Trophoblast cell (in vitro differentiated cells and primary cell): ENCODE data around the gene PTPRN2.

Experiments used
- DNase-seq, 2 donors: peaks; one replicate each; pipeline ENCODE4 v3.0.0-alpha.2; 2016
- H2AFZ ChIP-seq: 2 replicates; pipeline ENCODE4 v1.6.1; 2013; ENCODE audit warnings: low read length, moderate library complexity, mild to moderate bottlenecking; ENCODE audit not compliant: insufficient read depth, poor library complexity
- H2AK5ac ChIP-seq: 2 replicates; pipeline ENCODE4 v1.6.1; 2013; ENCODE audit warnings: mild to moderate bottlenecking, low read length
- H2BK120ac ChIP-seq: 2 replicates; pipeline ENCODE4 v1.6.1; 2013; ENCODE audit warnings: low read length, mild to moderate bottlenecking, moderate library complexity; ENCODE audit not compliant: insufficient read depth, poor library complexity
- H2BK12ac ChIP-seq: 2 replicates; pipeline ENCODE4 v1.6.1; 2013; ENCODE audit warnings: mild to moderate bottlenecking, low read length, moderate library complexity
- H2BK5ac ChIP-seq: 2 replicates; pipeline ENCODE4 v1.6.1; 2013; ENCODE audit warnings: low read length, low read depth, moderate library complexity, mild to moderate bottlenecking; ENCODE audit not compliant: poor library complexity
- H3K14ac ChIP-seq: 2 replicates; pipeline ENCODE4 v1.6.1; 2013; ENCODE audit warnings: mild to moderate bottlenecking, low read length
- H3K18ac ChIP-seq: 2 replicates; pipeline ENCODE4 v1.6.1; 2013; ENCODE audit warnings: mild to moderate bottlenecking, low read length
- H3K23ac ChIP-seq: 2 replicates; pipeline ENCODE4 v1.6.1; 2013; ENCODE audit warnings: low read length
- H3K27ac ChIP-seq: 2 replicates; pipeline ENCODE4 v1.5.1; 2013; ENCODE audit warnings: low read depth, mild to moderate bottlenecking, inconsistent platforms, low read length, moderate library complexity
- H3K27me3 ChIP-seq: 2 replicates; pipeline ENCODE4 v1.6.1; 2013; ENCODE audit warnings: inconsistent platforms, mild to moderate bottlenecking, low read length, moderate library complexity; ENCODE audit not compliant: insufficient read depth
- H3K36me3 ChIP-seq, 2 experiments: 1 replicate in 1 of 2; 2 replicates in 1 of 2; pipeline ENCODE4 v1.6.1; 2013; ENCODE audit warnings: low read length in 2 of 2, mild to moderate bottlenecking in 2 of 2, moderate library complexity in 1 of 2; ENCODE audit not compliant: insufficient read depth in 2 of 2, control insufficient read depth in 1 of 2
- H3K4ac ChIP-seq: 2 replicates; pipeline ENCODE4 v1.6.1; 2013; ENCODE audit warnings: low read depth, mild to moderate bottlenecking, low read length, moderate library complexity
- H3K4me1 ChIP-seq, 2 experiments: 1 replicate in 1 of 2; 2 replicates in 1 of 2; pipeline ENCODE4 v1.6.1; 2013; ENCODE audit warnings: low read length in 2 of 2, mild to moderate bottlenecking in 2 of 2, moderate library complexity in 1 of 2; ENCODE audit not compliant: insufficient read depth in 2 of 2, control insufficient read depth in 1 of 2
- H3K4me2 ChIP-seq: 2 replicates; pipeline ENCODE4 v1.6.1; 2013; ENCODE audit warnings: inconsistent platforms, mild to moderate bottlenecking, low read length, moderate library complexity
- H3K4me3 ChIP-seq: 2 replicates; pipeline ENCODE4 v1.5.1; 2013; ENCODE audit warnings: mild to moderate bottlenecking, low read depth, low read length, inconsistent platforms
- H3K79me1 ChIP-seq: one replicate; pipeline ENCODE4 v1.6.1; 2013; ENCODE audit warnings: low read length
- H3K79me2 ChIP-seq: 2 replicates; pipeline ENCODE4 v1.6.1; 2013; ENCODE audit warnings: low read length, mild to moderate bottlenecking; ENCODE audit not compliant: control insufficient read depth, insufficient read depth, poor library complexity
- H3K9ac ChIP-seq: 2 replicates; pipeline ENCODE4 v1.6.1; 2013; ENCODE audit warnings: mild to moderate bottlenecking, low read length
- H3K9me3 ChIP-seq: 2 replicates; pipeline ENCODE4 v1.6.1; 2013; ENCODE audit warnings: low read depth, mild to moderate bottlenecking, control low read depth, inconsistent platforms, low read length; ENCODE audit not compliant: insufficient read depth
- H4K12ac ChIP-seq: 2 replicates; pipeline ENCODE4 v1.6.1; 2013; ENCODE audit warnings: low read depth, mild to moderate bottlenecking, low read length, moderate library complexity
- H4K8ac ChIP-seq: 2 replicates; pipeline ENCODE4 v1.6.1; 2013; ENCODE audit warnings: low read depth, mild to moderate bottlenecking, low read length, moderate library complexity
- H4K91ac ChIP-seq: one replicate; pipeline ENCODE4 v1.6.1; 2013; ENCODE audit warnings: low read depth, mild to moderate bottlenecking, low read length, moderate library complexity
- WGBS: extraction: QIAGEN DNeasy Blood & Tissue Kit; methylation state at CpG from one replicate; pipeline ENCODE4 v1.1.7; 2013; ENCODE audit warnings: missing lambda C conversion rate; ENCODE audit not compliant: insufficient read length, insufficient coverage; ENCODE audit errors: extremely low coverage; 5-methylcytosine and 5-hydroxymethylcytosine counted together

Gene PTPRN2

DNA sequence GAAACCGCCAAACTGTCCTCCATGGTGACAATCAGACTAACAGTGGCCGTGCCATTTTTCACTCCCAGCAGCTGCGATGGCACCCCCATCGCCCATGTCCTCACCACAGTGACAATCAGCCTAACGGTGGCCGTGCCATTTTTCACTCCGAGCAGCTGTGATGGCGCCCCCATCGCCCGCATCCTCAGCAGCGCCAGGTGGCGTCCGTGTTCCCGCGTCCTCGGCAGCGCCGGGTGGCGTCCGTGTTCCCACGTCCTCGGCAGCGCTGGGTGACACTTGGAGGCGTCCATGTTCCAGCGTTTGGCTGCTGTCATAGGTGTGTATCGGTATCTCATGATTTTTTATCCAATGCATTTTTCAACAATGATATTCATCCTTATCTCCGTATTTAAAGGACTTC lies 267.3 kb downstream of the PTPRN2 start:
- H2BK120ac ChIP-seq, result no peak overlapping the region
- H3K4me1 ChIP-seq, result no peaks in the 10 kb centered on the region
- H2BK5ac ChIP-seq, result no peak overlapping the region
- no peak overlapping the region for H2AK5ac ChIP-seq
- H3K9ac ChIP-seq, result no peak overlapping the region
- H4K91ac ChIP-seq, result no peak overlapping the region
- H3K27ac ChIP-seq, result no peak overlapping the region
- WGBS, result no CpG with 5 or more reads among the region's 27 CpGs
- no peak overlapping the region for H2AFZ ChIP-seq
- H3K23ac ChIP-seq, result no peak overlapping the region
- no peak overlapping the region for H4K12ac ChIP-seq
- H3K4me2 ChIP-seq, result no peak overlapping the region
- H3K9me3 ChIP-seq, result peaks cover 40% of the 10 kb centered on the region
- no peak for DNase-seq
- H3K14ac ChIP-seq, result no peak overlapping the region
- no peak overlapping the region for H3K4ac ChIP-seq
- H3K36me3 ChIP-seq, result no peaks in the 10 kb centered on the region
- H3K18ac ChIP-seq, result no peak overlapping the region
- no peaks in the 10 kb centered on the region for H3K79me1 ChIP-seq
- H3K27me3 ChIP-seq, result peaks cover 3% of the 10 kb centered on the region
- H2BK12ac ChIP-seq, result no peak overlapping the region
- no peak overlapping the region for H3K4me3 ChIP-seq
- H3K79me2 ChIP-seq, result no peaks in the 10 kb centered on the region
- no peak overlapping the region for H4K8ac ChIP-seq

GRCh38 chr7:158318511-158318913 lies 269.1 kb downstream of the PTPRN2 start:
- Histone ChIP-seq H3K14ac (no peak overlapping the region), H3K23ac (no peak overlapping the region), H4K8ac (no peak overlapping the region), H3K4me3 (no peak overlapping the region), H3K9ac (no peak overlapping the region), H3K4me1 (no peaks in the 10 kb centered on the region), H3K4ac (no peak overlapping the region), H3K27ac (no peak overlapping the region), H3K4me2 (no peak overlapping the region), H2AK5ac (no peak overlapping the region), H3K27me3 (peaks cover 3% of the 10 kb centered on the region), H3K18ac (no peak overlapping the region), H2AFZ (no peak overlapping the region), H3K9me3 (peaks cover 38% of the 10 kb centered on the region), H2BK5ac (no peak overlapping the region), H3K79me2 (no peaks in the 10 kb centered on the region), H2BK12ac (no peak overlapping the region), H3K36me3 (no peaks in the 10 kb centered on the region), H4K91ac (no peak overlapping the region), H4K12ac (no peak overlapping the region), H3K79me1 (no peaks in the 10 kb centered on the region), H2BK120ac (no peak overlapping the region)
- WGBS, result no CpG with 5 or more reads among the region's 22 CpGs
- no peak for DNase-seq

DNA sequence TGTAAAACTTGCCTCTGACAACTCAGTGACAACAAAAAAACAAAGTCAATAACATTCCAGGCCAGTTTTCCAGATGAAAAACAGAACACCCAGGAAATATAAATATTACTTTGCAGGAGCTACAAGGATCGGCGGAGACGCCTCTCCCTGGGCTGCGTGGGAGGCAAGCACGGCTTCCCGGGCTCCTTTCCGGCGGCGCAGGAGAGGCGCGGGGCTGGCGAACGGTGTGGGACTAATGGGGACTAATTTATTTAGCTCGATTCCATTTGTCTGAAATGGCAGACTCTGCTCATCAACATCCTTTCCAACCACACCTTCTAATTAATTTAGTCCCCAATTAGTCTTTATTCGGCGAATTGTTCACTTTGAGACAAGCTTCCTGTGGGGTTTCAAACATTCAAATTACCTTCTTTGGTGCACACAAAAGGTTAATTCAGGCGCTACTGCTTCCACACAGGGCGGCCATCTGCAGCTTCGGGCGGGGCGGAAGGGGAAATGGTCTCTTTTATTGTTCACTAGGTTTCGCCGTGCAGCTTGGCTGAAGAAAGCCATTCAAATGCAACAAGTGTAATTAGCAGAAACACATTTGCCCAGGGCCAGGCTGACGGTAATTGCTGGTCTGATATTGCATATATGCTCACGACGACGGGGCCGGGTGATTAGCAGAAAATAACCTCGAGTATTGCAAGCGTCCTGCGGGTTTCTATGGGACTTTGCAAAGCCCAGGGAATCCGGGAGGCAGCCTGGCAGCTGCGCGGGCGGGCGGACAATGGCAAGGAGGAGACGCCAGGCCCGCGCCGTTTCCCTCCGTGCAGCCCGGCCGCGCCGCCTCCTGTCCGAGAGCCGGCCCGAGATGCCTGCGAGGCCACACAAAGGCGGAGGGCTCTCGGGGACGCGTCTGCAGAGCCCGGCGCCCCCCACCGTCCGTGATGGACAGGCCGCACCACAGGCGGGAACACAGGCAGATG lies 270.1 kb downstream of the PTPRN2 start:
- no peaks in the 10 kb centered on the region for H3K79me1 ChIP-seq
- no peak overlapping the region for H2AK5ac ChIP-seq
- no peaks in the 10 kb centered on the region for H3K79me2 ChIP-seq
- H2BK120ac ChIP-seq, result no peak overlapping the region
- H3K9me3 ChIP-seq, result peaks cover 46% of the 10 kb centered on the region
- no peak overlapping the region for H3K23ac ChIP-seq
- H3K27me3 ChIP-seq, result peaks cover 3% of the 10 kb centered on the region
- H3K27ac ChIP-seq, result no peak overlapping the region
- H2AFZ ChIP-seq, result no peak overlapping the region
- peak overlapping the region; percentile 70 for H3K4me2 ChIP-seq
- no peaks in the 10 kb centered on the region for H3K4me1 ChIP-seq
- H4K91ac ChIP-seq, result no peak overlapping the region
- WGBS, result no CpG with 5 or more reads among the region's 59 CpGs
- H3K18ac ChIP-seq, result no peak overlapping the region
- DNase-seq, result no peak
- no peak overlapping the region for H4K12ac ChIP-seq
- H3K14ac ChIP-seq, result no peak overlapping the region
- H3K9ac ChIP-seq, result no peak overlapping the region
- no peak overlapping the region for H4K8ac ChIP-seq
- peak overlapping the region; percentile 32 for H3K4me3 ChIP-seq
- no peaks in the 10 kb centered on the region for H3K36me3 ChIP-seq
- no peak overlapping the region for H3K4ac ChIP-seq
- H2BK5ac ChIP-seq, result no peak overlapping the region
- no peak overlapping the region for H2BK12ac ChIP-seq

GRCh38 chr7:158316466-158317031 lies 271.1 kb downstream of the PTPRN2 start:
- H2AFZ ChIP-seq, result no peak overlapping the region
- no peaks in the 10 kb centered on the region for H3K4me1 ChIP-seq
- H3K4me3 ChIP-seq, result no peak overlapping the region
- no peak overlapping the region for H4K12ac ChIP-seq
- H3K23ac ChIP-seq, result no peak overlapping the region
- no peak overlapping the region for H3K4me2 ChIP-seq
- H3K27ac ChIP-seq, result no peak overlapping the region
- H2AK5ac ChIP-seq, result no peak overlapping the region
- no CpG with 5 or more reads among the region's 35 CpGs for WGBS
- H2BK12ac ChIP-seq, result no peak overlapping the region
- no peak overlapping the region for H3K18ac ChIP-seq
- H3K4ac ChIP-seq, result no peak overlapping the region
- H3K9me3 ChIP-seq, result peaks cover 46% of the 10 kb centered on the region
- H4K8ac ChIP-seq, result no peak overlapping the region
- no peak overlapping the region for H2BK120ac ChIP-seq
- no peak for DNase-seq
- H3K36me3 ChIP-seq, result no peaks in the 10 kb centered on the region
- no peaks in the 10 kb centered on the region for H3K79me2 ChIP-seq
- H3K14ac ChIP-seq, result no peak overlapping the region
- peak overlapping the region; percentile 39 for H3K9ac ChIP-seq
- H3K79me1 ChIP-seq, result no peaks in the 10 kb centered on the region
- H3K27me3 ChIP-seq, result peaks cover 3% of the 10 kb centered on the region
- H4K91ac ChIP-seq, result no peak overlapping the region
- no peak overlapping the region for H2BK5ac ChIP-seq
